ENCODE data around the gene DISC1.

Gene DISC1

GRCh38 chr1:231862611-231863010 is 236.0 kb downstream of the DISC1 start:
- TF ChIP-seq POLR2AphosphoS5 (IDR thresholded peaks at IDR 0.05; ENCODE audit: low read depth) (no peak), CTCF (IDR thresholded peaks at IDR 0.05; ENCODE audit: insufficient read depth, low read length) (no peak), REST (IDR thresholded peaks at IDR 0.05; ENCODE audit: insufficient replicate concordance, low read depth) (no peak), SPI1 (IDR thresholded peaks at IDR 0.05; ENCODE audit: borderline replicate concordance, low read depth) (no peak), GABPA (IDR thresholded peaks at IDR 0.05; ENCODE audit: low read depth) (no peak)
- no peak overlapping the region for H3K4me3 ChIP-seq (replicated peaks; ENCODE audit: insufficient read depth, low read length)
- no peak overlapping the region for H3K27ac ChIP-seq (replicated peaks)
- DNase-seq (ENCODE audit: low read depth in 1 of 2, low spot score in 1 of 2): no peak
- no peaks in the 10 kb centered on the region for H3K27me3 ChIP-seq (ENCODE audit: insufficient read depth, poor library complexity, severe bottlenecking)

- H3K27ac ChIP-seq (replicated peaks): no peak overlapping the region
- no peak for DNase-seq (ENCODE audit: low read depth in 1 of 2, low spot score in 1 of 2)
- TF ChIP-seq SPI1 (IDR thresholded peaks at IDR 0.05; ENCODE audit: borderline replicate concordance, low read depth) (no peak), REST (IDR thresholded peaks at IDR 0.05; ENCODE audit: insufficient replicate concordance, low read depth) (no peak), CTCF (IDR thresholded peaks at IDR 0.05; ENCODE audit: insufficient read depth, low read length) (no peak), GABPA (IDR thresholded peaks at IDR 0.05; ENCODE audit: low read depth) (no peak), POLR2AphosphoS5 (IDR thresholded peaks at IDR 0.05; ENCODE audit: low read depth) (no peak)
- H3K4me3 ChIP-seq (replicated peaks; ENCODE audit: insufficient read depth, low read length): no peak overlapping the region
- no peaks in the 10 kb centered on the region for H3K27me3 ChIP-seq (ENCODE audit: insufficient read depth, poor library complexity, severe bottlenecking)
Observed at GRCh38 chr1:231865331-231865730, 238.7 kb downstream of the DISC1 start.

- TF ChIP-seq REST (IDR thresholded peaks at IDR 0.05; ENCODE audit: insufficient replicate concordance, low read depth) (no peak), CTCF (IDR thresholded peaks at IDR 0.05; ENCODE audit: insufficient read depth, low read length) (peak; percentile 71), GABPA (IDR thresholded peaks at IDR 0.05; ENCODE audit: low read depth) (no peak)
- peak in 1 of 2 experiments; percentile 51 for DNase-seq (ENCODE audit: low read depth in 1 of 2, low spot score in 1 of 2)
- Histone ChIP-seq H3K27me3 (ENCODE audit: insufficient read depth, poor library complexity, severe bottlenecking) (no peaks in the 10 kb centered on the region), H3K4me3 (replicated peaks; ENCODE audit: insufficient read depth, low read length) (no peak overlapping the region), H3K27ac (replicated peaks) (no peak overlapping the region)
Observed at GRCh38 chr1:231866392-231867331, 240.1 kb downstream of the DISC1 start.

All from HL-60 (cell line).